GM21447 (cell line): Measurements from ENCODE around the gene ANKRD18B.
"Not testable (repeated sequence)": the region's sequence is repeated elsewhere in the genome, so short reads cannot be mapped to it uniquely, and the experiment has no call there.

Experiments
- ATAC-seq: cut with Tn5 transposase; IDR thresholded peaks from one replicate; pipeline ENCODE4 v1.9.1; 2021; ENCODE audit not compliant: unreplicated experiment

ANKRD18B gene

GRCh38 chr9:33523397-33524305, at the start of gene ANKRD18B:
ANKRD18B (plus strand) TSS chr9:33524251; CDS start chr9:33524490, 239 bp downstream.
- not testable (repeated sequence) for ATAC-seq

GRCh38 chr9:33475357-33475756, 48.7 kb upstream of the ANKRD18B start:
- ATAC-seq, result no peak

- no peak for ATAC-seq
These were observed 47.5 kb upstream of the ANKRD18B start for GRCh38 chr9:33476503-33476902.

GRCh38 chr9:33480106-33480505, 43.9 kb upstream of the ANKRD18B start:
- ATAC-seq, result no peak

GRCh38 chr9:33480976-33481375, 43.1 kb upstream of the ANKRD18B start:
- no peak for ATAC-seq

GRCh38 chr9:33485312-33485711, 38.7 kb upstream of the ANKRD18B start:
- ATAC-seq, result not testable (repeated sequence)

GRCh38 chr9:33489066-33489465, 35.0 kb upstream of the ANKRD18B start:
- no peak for ATAC-seq

- not testable (repeated sequence) for ATAC-seq
These were observed 30.2 kb upstream of the ANKRD18B start for GRCh38 chr9:33493819-33494218.

GRCh38 chr9:33498387-33498786, 25.7 kb upstream of the ANKRD18B start:
- no peak for ATAC-seq

GRCh38 chr9:33506626-33507370, 17.3 kb upstream of the ANKRD18B start:
- ATAC-seq, result no peak

- ATAC-seq, result no peak
These were observed 13.5 kb upstream of the ANKRD18B start for GRCh38 chr9:33510262-33511183.

GRCh38 chr9:33511184-33511517, 12.9 kb upstream of the ANKRD18B start:
- not testable (repeated sequence) for ATAC-seq

- ATAC-seq, result not testable (repeated sequence)
These were observed 11.5 kb upstream of the ANKRD18B start for GRCh38 chr9:33512535-33512934.

- ATAC-seq, result not testable (repeated sequence)
These were observed 8.6 kb upstream of the ANKRD18B start for GRCh38 chr9:33515342-33515995.

- not testable (repeated sequence) for ATAC-seq
These were observed 7.7 kb upstream of the ANKRD18B start for GRCh38 chr9:33516397-33516796.

- ATAC-seq, result no peak
These were observed 6.7 kb upstream of the ANKRD18B start for GRCh38 chr9:33517373-33517772.

- not testable (repeated sequence) for ATAC-seq
These were observed 6.0 kb upstream of the ANKRD18B start for GRCh38 chr9:33517934-33518577.

GRCh38 chr9:33521861-33522260, 2.2 kb upstream of the ANKRD18B start:
- ATAC-seq, result not testable (repeated sequence)

- ATAC-seq, result no peak
These were observed 376 bp downstream of the ANKRD18B start for GRCh38 chr9:33524306-33524947.
